ENCODE measurements around the gene GTF3A.
A peak's percentile ranks its signal among the peaks of the same experiment; 100 is the strongest.

Gene GTF3A

GRCh38 chr13:27421101-27421871 is 3.1 kb upstream of the GTF3A start:
- no peak for TF ChIP-seq CTCF (IDR thresholded peaks at IDR 0.05)
- H3K27ac ChIP-seq: no peak overlapping the region
- H3K4me3 ChIP-seq: no peak overlapping the region
- no peak for DNase-seq (ENCODE audit: low spot score)

GRCh38 chr13:27423333-27423732 is 1.1 kb upstream of the GTF3A start:
- Histone ChIP-seq H3K27ac (no peak overlapping the region), H3K4me3 (no peak overlapping the region)
- DNase-seq (ENCODE audit: low spot score): no peak
- no peak for TF ChIP-seq CTCF (IDR thresholded peaks at IDR 0.05)

- no peak for DNase-seq (ENCODE audit: low spot score)
- Histone ChIP-seq H3K27ac (peak overlapping the region; percentile 68 to 93), H3K4me3 (peak overlapping the region; percentile 81)
- no peak for TF ChIP-seq CTCF (IDR thresholded peaks at IDR 0.05)
Measured at GRCh38 chr13:27425158-27425917, 919 bp downstream of the GTF3A start.

- no peak for DNase-seq (ENCODE audit: low spot score)
- TF ChIP-seq CTCF (IDR thresholded peaks at IDR 0.05): peak; percentile 13
- peak overlapping the region; percentile 81 for H3K4me3 ChIP-seq
Measured at GRCh38 chr13:27425918-27426630, 1.7 kb downstream of the GTF3A start.

GRCh38 chr13:27427641-27428040 is 3.2 kb downstream of the GTF3A start:
- no peak for TF ChIP-seq CTCF (IDR thresholded peaks at IDR 0.05)
- H3K27ac ChIP-seq: peak overlapping the region in 1 of 2 donors; percentile 93
- no peak for DNase-seq (ENCODE audit: low spot score)
- H3K4me3 ChIP-seq: no peak overlapping the region

More at GRCh38 chr13:27425918-27426630, 1.7 kb downstream of the GTF3A start:
- H3K27ac ChIP-seq: peak overlapping the region; percentile 68 to 93

- Histone ChIP-seq H3K4me3 (no peak overlapping the region), H3K27ac (no peak overlapping the region)
- no peak for TF ChIP-seq CTCF (IDR thresholded peaks at IDR 0.05)
- DNase-seq (ENCODE audit: low spot score): no peak
Measured at GRCh38 chr13:27428160-27428559, 3.7 kb downstream of the GTF3A start.

Measured in coronary artery (tissue), 2 donors.